SH-SY5Y (cell line): ENCODE data around the gene CAMK2D.

Experiments
- GATA2 ChIP-seq: IDR thresholded peaks from 2 replicates; pipeline ENCODE4 v1.6.1; 2011; ENCODE audit warnings: mild to moderate bottlenecking, low read depth, low read length
- GATA3 ChIP-seq: IDR thresholded peaks from 2 replicates; pipeline ENCODE4 v1.6.1; 2011; ENCODE audit warnings: low read depth, mild to moderate bottlenecking, low read length, moderate library complexity

DNA sequence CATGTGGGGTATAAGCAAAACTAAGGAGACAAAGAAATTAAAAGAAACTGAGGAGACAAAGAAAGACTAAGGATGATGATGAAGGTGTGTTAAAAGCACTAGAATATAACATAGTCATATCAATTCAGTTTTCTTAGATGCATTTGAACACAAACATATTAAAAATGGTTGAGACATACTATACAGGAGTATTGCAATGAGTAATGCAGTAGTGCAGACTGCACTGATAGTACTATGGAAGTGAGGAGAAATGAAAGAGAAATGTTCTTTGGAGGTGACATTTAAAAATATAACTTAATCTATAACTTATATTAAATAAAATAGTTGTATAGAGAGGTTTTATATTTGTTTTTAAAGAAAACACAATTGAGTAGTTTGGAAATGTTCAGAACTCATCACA lies 279.2 kb downstream of the CAMK2D start:
- TF ChIP-seq GATA3 (no peak), GATA2 (no peak)
